ENCODE data around the gene NEB. TPM values are rescaled to one million over a fixed set of nuclear protein-coding genes. Genes with fewer than 3 reads are reported as not detected.

NEB gene
- total RNA-seq, 4 donors from 2014 or later: 0.98 to 4.4 (median 2.4) TPM

- no peak for TF ChIP-seq CTCF (IDR thresholded peaks at IDR 0.05; ENCODE audit: low read depth)
Measured at GRCh38 chr2:151670346-151670745, 63.9 kb downstream of the NEB start.

DNA sequence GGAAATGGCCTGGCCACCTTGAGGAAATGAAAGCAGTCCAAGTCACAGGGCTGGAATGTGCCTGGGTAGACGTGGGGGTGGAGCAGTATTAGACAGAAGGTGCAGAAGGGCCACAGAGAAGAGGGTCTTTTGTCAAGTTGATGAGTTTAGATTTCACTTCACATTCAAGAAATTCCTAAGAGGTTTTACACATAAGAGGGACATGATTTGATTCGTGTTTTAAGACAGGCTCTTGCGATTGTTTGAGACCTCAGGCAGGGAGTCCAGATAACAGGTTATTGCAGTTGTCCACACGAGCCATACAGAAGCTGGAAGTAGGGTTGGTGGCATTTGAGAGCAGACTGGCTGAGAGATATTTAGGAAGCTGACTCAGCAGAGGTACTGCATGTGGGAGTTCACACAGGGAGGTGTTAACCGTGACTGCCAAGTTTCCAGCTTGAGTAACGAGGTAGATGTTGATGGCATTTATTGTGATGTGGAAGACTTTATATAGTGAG, 64.6 kb downstream of the NEB start:
- TF ChIP-seq CTCF (IDR thresholded peaks at IDR 0.05; ENCODE audit: low read depth): no peak

DNA sequence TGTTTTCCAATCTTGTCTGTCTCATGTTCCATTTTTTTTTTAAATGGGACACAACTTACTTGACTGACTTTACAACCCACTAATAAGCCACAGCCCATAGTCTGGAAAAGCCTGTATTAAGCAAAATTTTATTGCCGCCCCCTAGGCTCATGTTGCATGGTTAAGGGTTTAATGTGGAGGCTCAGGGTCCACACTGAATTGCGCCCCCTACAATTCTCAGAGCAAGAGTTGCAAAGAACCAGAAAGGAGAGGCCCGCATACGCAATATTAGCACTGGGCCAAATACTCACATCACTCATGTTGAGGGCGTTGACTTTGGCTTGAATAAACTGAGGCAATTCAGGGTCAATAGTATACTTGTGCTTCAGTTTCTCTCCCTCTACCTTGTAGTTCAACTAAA, 65.5 kb downstream of the NEB start:
- TF ChIP-seq CTCF (IDR thresholded peaks at IDR 0.05; ENCODE audit: low read depth): no peak

- no peak for TF ChIP-seq CTCF (IDR thresholded peaks at IDR 0.05; ENCODE audit: low read depth)
Measured at GRCh38 chr2:151665959-151666358, 68.3 kb downstream of the NEB start.

DNA sequence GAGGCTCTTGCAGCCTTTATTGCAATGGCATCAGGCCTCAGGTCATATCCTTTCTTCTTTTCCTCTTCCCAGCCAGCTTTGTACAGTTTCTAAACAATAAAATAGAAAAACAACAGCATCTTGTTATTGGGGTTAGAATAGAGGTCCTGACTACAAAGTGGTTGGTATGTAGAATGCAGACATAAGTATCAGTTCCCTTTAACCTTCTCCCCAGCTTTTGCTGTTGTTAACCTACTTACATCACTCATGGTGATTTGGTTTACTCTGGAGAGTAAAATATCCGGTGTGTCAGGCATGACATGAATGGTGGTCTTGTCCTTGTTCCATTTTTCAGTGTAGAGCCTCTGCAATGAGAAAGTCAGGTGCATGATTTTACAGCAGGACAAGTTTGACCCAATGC, 69.8 kb downstream of the NEB start:
- TF ChIP-seq CTCF (IDR thresholded peaks at IDR 0.05; ENCODE audit: low read depth): no peak

DNA sequence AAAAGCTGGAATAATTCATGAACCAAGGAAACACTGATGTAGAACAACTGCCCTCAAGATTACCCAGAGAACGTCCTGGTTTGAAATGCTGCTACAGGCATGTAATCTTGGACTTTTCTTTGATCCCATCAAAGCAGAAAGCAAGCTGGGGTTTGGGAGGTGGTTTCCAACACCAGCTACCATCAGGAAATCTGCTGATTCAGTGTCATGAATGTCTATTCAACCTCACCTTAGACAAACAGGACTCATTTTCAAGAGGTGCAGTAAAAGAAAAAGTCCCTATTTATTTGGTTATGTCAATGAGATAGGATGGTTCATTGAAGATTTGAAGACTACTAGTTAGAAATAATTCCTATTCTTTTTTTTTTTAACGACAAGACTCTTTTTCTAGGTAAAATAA, 72.7 kb downstream of the NEB start:
- TF ChIP-seq CTCF (IDR thresholded peaks at IDR 0.05; ENCODE audit: low read depth): no peak

DNA sequence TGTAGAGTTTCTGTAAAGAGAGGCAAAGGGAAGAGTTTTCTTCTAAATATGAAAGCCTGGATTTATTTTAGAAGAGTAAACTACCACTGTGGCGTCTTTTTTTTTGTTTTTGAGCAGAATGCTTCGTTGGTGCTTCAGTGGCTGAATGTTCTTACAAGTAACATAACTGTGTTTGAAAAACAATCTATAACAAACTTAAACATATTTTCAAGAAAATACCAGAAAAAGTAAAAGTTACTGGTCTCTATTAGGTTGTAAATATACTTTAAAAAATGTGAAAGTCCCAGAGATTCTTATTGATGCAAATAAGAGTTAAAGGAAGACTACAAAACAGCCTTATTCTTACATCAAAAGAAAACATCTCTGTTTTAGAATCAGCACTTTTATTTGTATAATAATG, 76.2 kb downstream of the NEB start:
- TF ChIP-seq CTCF (IDR thresholded peaks at IDR 0.05; ENCODE audit: low read depth): no peak
